Muscle layer of duodenum (tissue), 2 donors: ENCODE results near the gene KATNBL1.
"Not testable (repeated sequence)": the region's sequence is repeated elsewhere in the genome, so short reads cannot be mapped to it uniquely, and the experiment has no call there.

Source experiments
- H3K27ac ChIP-seq: one replicate; pipeline ENCODE4 v1.7.0; 2013; ENCODE audit warnings: mild to moderate bottlenecking, low read length
- H3K27me3 ChIP-seq: one replicate; pipeline ENCODE4 v1.7.0; 2013; ENCODE audit warnings: low read depth, mild to moderate bottlenecking, control low read depth, low read length
- H3K36me3 ChIP-seq, 2 donors: one replicate each; pipeline ENCODE4 v1.7.0; 2013; ENCODE audit warnings: low read length in 2 of 2, control low read depth in 1 of 2, mild to moderate bottlenecking in 1 of 2; ENCODE audit not compliant: insufficient read depth in 2 of 2, control insufficient read depth in 1 of 2
- H3K4me1 ChIP-seq, 2 donors: one replicate each; pipeline ENCODE4 v1.7.0; 2013; ENCODE audit warnings: low read length in 2 of 2, mild to moderate bottlenecking in 2 of 2, control low read depth in 1 of 2, moderate library complexity in 1 of 2; ENCODE audit not compliant: insufficient read depth in 2 of 2, control insufficient read depth in 1 of 2
- H3K4me3 ChIP-seq, 2 donors: one replicate each; pipeline ENCODE4 v1.7.0; 2013; ENCODE audit warnings: low read length in 2 of 2, low read depth in 1 of 2, mild to moderate bottlenecking in 1 of 2
- H3K9me3 ChIP-seq, 2 donors: one replicate each; pipeline ENCODE4 v1.7.0; 2013; ENCODE audit warnings: low read length in 2 of 2, control low read depth in 1 of 2, mild to moderate bottlenecking in 1 of 2; ENCODE audit not compliant: control insufficient read depth in 1 of 2
- donor health status: healthy.

KATNBL1 gene

GRCh38 chr15:34239151-34239808 lies 29.4 kb upstream of the KATNBL1 start:
- Histone ChIP-seq H3K27ac (no peak overlapping the region), H3K36me3 (peaks cover 43 to 64% of the 10 kb centered on the region in 2 donors), H3K27me3 (no peaks in the 10 kb centered on the region), H3K4me1 (no peaks in the 10 kb centered on the region), H3K9me3 (no peaks in the 10 kb centered on the region), H3K4me3 (no peak overlapping the region)

- no peaks in the 10 kb centered on the region for H3K4me1 ChIP-seq
- no peaks in the 10 kb centered on the region for H3K27me3 ChIP-seq
- peaks cover 39 to 75% of the 10 kb centered on the region in 2 donors for H3K36me3 ChIP-seq
- no peak overlapping the region for H3K27ac ChIP-seq
- H3K4me3 ChIP-seq = no peak overlapping the region
- H3K9me3 ChIP-seq = no peaks in the 10 kb centered on the region
These were observed 23.7 kb upstream of the KATNBL1 start for GRCh38 chr15:34233614-34234013.

- Histone ChIP-seq H3K27ac (peak overlapping the region; percentile 84), H3K4me3 (peak overlapping the region; percentile 81 to 96), H3K4me1 (peaks cover 0 to 15% of the 10 kb centered on the region in 2 donors), H3K27me3 (no peaks in the 10 kb centered on the region), H3K9me3 (no peaks in the 10 kb centered on the region), H3K36me3 (peaks cover 12 to 17% of the 10 kb centered on the region in 2 donors)
These were observed 14.2 kb upstream of the KATNBL1 start for GRCh38 chr15:34223904-34224596.

- H3K4me1 ChIP-seq = no peaks in the 10 kb centered on the region
- no peak overlapping the region for H3K27ac ChIP-seq
- no peaks in the 10 kb centered on the region for H3K27me3 ChIP-seq
- no peaks in the 10 kb centered on the region for H3K36me3 ChIP-seq
- H3K9me3 ChIP-seq = no peaks in the 10 kb centered on the region
- no peak overlapping the region for H3K4me3 ChIP-seq
These were observed 7.8 kb upstream of the KATNBL1 start for GRCh38 chr15:34217587-34218225.

GRCh38 chr15:34216527-34217270 lies 6.8 kb upstream of the KATNBL1 start:
- Histone ChIP-seq H3K9me3 (no peaks in the 10 kb centered on the region), H3K27me3 (no peaks in the 10 kb centered on the region), H3K36me3 (no peaks in the 10 kb centered on the region), H3K4me1 (no peaks in the 10 kb centered on the region), H3K4me3 (no peak overlapping the region), H3K27ac (no peak overlapping the region)

- no peaks in the 10 kb centered on the region for H3K9me3 ChIP-seq
- no peaks in the 10 kb centered on the region for H3K4me1 ChIP-seq
- H3K36me3 ChIP-seq = no peaks in the 10 kb centered on the region
- H3K4me3 ChIP-seq = no peak overlapping the region
- no peak overlapping the region for H3K27ac ChIP-seq
- H3K27me3 ChIP-seq = no peaks in the 10 kb centered on the region
These were observed 4.2 kb upstream of the KATNBL1 start for GRCh38 chr15:34214135-34214534.

- peaks cover 2% of the 10 kb centered on the region in 2 donors for H3K4me1 ChIP-seq
- no peak overlapping the region for H3K27ac ChIP-seq
- no peaks in the 10 kb centered on the region for H3K27me3 ChIP-seq
- H3K4me3 ChIP-seq = no peak overlapping the region
- H3K36me3 ChIP-seq = no peaks in the 10 kb centered on the region
- no peaks in the 10 kb centered on the region for H3K9me3 ChIP-seq
These were observed 3.8 kb upstream of the KATNBL1 start for GRCh38 chr15:34213690-34214089.

DNA sequence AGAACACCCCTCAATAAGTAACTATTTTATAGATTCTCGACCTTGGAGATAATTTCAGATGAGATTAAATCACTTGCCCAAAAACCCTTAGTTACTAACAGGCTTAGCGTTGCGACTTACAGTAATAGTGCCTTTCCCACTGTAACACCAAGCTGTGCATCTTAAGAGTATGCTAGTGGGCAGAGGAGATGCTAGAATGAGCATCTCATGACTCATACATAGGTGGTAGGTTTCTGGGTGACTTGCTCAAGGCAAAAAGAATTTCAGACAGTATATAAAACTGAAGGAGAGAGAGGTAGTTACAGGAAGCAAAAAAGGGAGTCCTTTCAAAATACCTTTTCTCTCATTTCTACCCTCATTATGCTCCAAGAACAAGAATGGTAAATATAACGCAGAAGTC lies 3.9 kb downstream of the KATNBL1 start:
- Histone ChIP-seq H3K36me3 (no peaks in the 10 kb centered on the region), H3K4me1 (peaks cover 7 to 9% of the 10 kb centered on the region in 2 donors), H3K27ac (no peak overlapping the region), H3K9me3 (no peaks in the 10 kb centered on the region), H3K4me3 (no peak overlapping the region), H3K27me3 (no peaks in the 10 kb centered on the region)

- no peaks in the 10 kb centered on the region for H3K27me3 ChIP-seq
- no peak overlapping the region for H3K4me3 ChIP-seq
- H3K4me1 ChIP-seq = peaks cover 7 to 9% of the 10 kb centered on the region in 2 donors
- H3K36me3 ChIP-seq = no peaks in the 10 kb centered on the region
- H3K9me3 ChIP-seq = no peaks in the 10 kb centered on the region
- no peak overlapping the region for H3K27ac ChIP-seq
These were observed 6.0 kb downstream of the KATNBL1 start for GRCh38 chr15:34203936-34204335.

- H3K4me3 ChIP-seq = no peak overlapping the region
- H3K27me3 ChIP-seq = no peaks in the 10 kb centered on the region
- H3K9me3 ChIP-seq = no peaks in the 10 kb centered on the region
- no peak overlapping the region for H3K27ac ChIP-seq
- H3K4me1 ChIP-seq = peaks cover 1 to 3% of the 10 kb centered on the region in 2 donors
- no peaks in the 10 kb centered on the region for H3K36me3 ChIP-seq
These were observed 6.6 kb downstream of the KATNBL1 start for GRCh38 chr15:34203305-34203704.

DNA sequence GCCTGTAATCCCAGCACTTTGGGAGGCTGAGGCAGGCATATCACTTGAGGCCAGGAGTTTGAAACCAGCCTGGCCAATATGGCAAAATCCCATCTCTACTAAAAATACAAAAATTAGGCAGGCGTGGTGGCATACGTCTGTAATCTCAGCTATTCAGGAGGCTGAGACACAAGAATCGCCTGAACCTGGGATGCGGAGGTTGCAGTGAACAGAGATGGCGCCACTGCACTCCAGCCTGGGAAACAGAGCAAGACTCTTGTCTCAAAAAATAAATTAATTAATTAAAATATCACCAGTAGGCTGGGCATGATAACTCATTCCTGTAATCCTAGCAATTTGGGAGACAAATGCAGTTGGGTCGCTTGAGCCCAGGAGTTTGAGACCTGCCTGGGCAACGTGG lies 16.6 kb downstream of the KATNBL1 start:
- not testable (repeated sequence) for H3K4me3 ChIP-seq, H3K27ac ChIP-seq, H3K9me3 ChIP-seq, H3K27me3 ChIP-seq, H3K36me3 ChIP-seq, H3K4me1 ChIP-seq
